GM19468 (cell line): ENCODE results near the gene UFSP1.
"Not testable (repeated sequence)": the region's sequence is repeated elsewhere in the genome, so short reads cannot be mapped to it uniquely, and the experiment has no call there.

Experiments
- ATAC-seq: cut with Tn5 transposase; IDR thresholded peaks from one replicate; pipeline ENCODE4 v1.9.1; 2021; ENCODE audit warnings: mild to moderate bottlenecking, moderate library complexity, moderate number of reproducible peaks; ENCODE audit not compliant: unreplicated experiment; ENCODE audit errors: extremely low read depth

Gene UFSP1

DNA sequence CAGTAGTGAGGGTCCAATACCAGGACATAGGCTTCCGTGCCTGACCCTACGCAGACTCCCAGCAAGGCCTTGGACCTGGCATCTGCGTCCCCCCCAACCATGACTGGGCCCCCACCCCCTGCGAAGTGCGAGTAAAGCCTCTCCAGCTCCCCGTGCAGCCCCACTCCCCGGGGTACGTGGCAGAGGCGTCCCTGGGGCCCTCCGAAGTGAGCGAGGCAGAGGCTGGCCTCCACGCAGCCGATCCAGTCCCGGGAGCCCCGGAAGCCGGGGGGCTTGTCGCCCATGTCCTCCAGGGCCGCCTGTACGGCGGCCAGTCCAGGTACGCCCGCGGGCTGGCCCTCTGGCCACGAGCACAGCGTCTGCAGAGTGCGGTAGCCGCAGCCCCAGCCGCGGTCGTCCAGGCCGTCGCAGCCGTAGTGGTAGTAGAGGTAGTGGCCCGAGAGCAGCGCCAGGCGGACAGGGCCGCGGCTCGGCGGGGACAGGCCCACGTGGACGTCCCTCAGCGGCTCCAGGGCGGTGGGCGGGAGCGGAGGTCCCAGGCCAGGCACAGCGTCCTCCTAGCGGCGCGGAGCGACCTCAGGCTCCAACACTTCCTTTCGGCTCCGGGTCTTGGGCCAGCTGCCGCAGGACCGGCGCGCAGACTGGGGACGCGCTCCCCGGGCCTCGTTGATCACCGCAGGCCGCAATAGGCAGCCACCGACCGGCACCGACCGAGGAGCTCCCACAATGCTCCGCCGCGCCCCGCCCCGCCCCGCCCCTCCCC is at the start of gene UFSP1:
Gene UFSP1, minus strand, starts transcription at position 728 of the 763 bp plus-strand sequence. Its CDS starts 444 bp downstream, at position 284.
- no peak for ATAC-seq

DNA sequence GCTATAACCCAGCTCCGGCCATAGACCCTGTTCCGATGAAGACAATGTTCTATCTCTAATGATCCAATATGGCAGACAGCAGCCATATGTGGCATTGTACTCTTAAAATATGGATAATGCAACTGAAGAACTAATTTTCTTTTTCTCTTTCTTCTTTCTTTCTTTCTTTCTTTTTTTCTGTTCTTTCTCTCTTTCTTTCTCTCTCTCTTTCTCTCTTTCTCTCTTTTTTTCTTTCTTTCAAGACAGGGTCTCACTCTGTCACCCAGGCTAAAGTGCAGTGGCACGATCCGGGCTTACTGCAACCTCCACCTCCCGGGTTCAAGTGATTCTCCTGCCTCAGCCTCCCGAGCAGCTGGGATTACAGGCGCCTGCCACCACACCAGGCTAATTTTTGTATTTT is 46.7 kb upstream of the UFSP1 start:
- ATAC-seq: not testable (repeated sequence)

- ATAC-seq: not testable (repeated sequence)
Observed at GRCh38 chr7:100935381-100935780, 45.9 kb upstream of the UFSP1 start.

- ATAC-seq: no peak
Observed at GRCh38 chr7:100933734-100934133, 44.2 kb upstream of the UFSP1 start.

DNA sequence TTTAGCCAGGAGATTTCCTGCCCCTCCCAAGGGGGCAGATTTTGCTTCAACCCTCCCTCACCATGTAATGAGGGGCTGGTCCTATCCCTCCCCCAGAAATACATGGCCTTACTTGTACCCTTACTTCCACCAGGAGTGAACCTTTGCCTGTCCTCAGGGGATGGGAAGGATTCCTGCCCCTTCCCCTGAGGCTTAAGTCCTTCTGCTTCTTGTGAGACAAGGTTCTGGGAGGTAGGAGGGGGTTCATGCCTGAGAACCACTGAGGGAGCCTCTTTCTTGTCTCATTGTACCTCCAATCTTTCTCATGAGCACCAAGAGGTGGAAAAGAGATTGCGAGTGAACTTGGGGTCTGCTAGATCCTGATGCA is 40.3 kb upstream of the UFSP1 start:
- no peak for ATAC-seq

GRCh38 chr7:100923616-100924015 is 34.1 kb upstream of the UFSP1 start:
- ATAC-seq: not testable (repeated sequence)

DNA sequence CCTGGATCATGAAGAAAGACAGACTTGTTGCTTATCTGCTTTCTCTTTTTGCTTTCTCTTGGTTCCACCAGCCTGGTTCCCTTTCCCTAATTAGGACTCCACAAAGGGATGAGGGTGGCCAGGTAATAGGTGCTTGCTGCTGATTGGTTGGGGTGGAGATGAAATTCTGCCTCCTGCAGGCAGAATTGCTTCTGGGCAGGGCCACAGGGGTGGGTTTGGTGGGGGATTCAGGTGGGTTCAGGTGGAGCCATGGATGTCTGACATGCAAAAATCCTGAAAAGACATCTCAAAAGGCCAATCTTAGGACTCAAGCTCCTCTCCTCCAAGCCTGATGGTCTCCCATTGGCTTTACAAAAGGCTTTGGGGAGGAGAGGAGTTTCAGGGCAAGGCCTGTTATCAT is 31.5 kb upstream of the UFSP1 start:
- no peak for ATAC-seq

GRCh38 chr7:100919779-100920437 is 30.4 kb upstream of the UFSP1 start:
- not testable (repeated sequence) for ATAC-seq

- ATAC-seq: not testable (repeated sequence)
Observed at GRCh38 chr7:100919335-100919734, 29.8 kb upstream of the UFSP1 start.

- no peak for ATAC-seq
Observed at GRCh38 chr7:100914879-100915447, 25.4 kb upstream of the UFSP1 start.

DNA sequence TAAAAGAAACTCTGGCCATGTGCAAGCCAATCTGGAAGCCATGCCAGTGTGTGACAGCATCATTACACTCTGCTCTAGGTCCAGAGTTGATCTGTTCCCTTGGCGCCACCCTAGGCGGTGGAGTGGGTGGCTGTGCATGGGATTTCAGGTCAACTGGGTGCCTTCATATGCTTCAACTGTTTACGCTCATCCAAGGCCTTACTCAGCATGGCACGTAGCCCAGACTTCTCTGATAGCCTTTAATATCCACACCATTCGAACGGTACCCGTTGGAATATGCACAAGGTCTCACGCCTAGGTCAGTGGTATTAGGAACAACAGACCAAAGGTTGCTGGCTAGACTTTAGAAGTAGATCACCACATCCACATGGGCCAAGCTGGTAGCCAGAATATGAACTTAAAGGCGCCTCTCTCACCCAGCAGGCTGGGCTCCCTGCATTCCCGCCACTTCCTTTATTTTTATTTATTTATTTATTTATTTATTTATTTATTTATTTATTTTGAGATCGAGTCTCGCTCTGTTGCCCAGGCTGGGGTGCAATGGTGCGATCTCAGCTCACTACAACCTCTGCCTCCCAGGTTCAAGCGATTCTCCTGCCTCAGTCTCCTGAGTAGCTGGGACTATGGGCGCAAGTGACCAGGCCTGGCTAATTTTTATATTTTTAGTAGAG is 24.8 kb upstream of the UFSP1 start:
- no peak for ATAC-seq

- ATAC-seq: no peak
Observed at GRCh38 chr7:100911484-100911883, 22.0 kb upstream of the UFSP1 start.

GRCh38 chr7:100910443-100910842 is 20.9 kb upstream of the UFSP1 start:
- not testable (repeated sequence) for ATAC-seq

GRCh38 chr7:100908512-100908911 is 19.0 kb upstream of the UFSP1 start:
- ATAC-seq: no peak

DNA sequence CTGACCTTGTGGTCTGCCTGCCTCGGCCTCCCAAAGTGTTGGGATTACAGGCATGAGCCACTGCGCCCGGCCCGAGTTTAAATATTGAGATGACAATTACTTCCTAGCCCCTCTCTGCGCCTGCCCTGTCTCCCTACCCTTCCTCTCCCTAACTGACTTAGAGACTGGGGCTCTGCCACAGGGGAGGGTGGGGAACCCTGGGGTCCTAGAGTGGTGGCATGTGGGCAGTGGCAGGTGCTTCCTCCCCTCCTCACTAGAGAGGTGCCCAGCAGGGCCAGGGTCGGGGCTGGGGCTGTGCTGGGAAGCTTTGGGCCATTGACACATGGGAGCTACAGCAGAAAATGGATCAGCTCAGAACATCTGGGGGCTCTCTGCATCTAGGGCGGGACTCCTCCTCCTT is 13.1 kb upstream of the UFSP1 start:
- no peak for ATAC-seq

GRCh38 chr7:100901921-100902332 is 12.4 kb upstream of the UFSP1 start:
- ATAC-seq: no peak

GRCh38 chr7:100900978-100901377 is 11.5 kb upstream of the UFSP1 start:
- ATAC-seq: no peak

GRCh38 chr7:100899432-100899831 is 9.9 kb upstream of the UFSP1 start:
- ATAC-seq: no peak

- no peak for ATAC-seq
Observed at GRCh38 chr7:100897772-100898454, 8.4 kb upstream of the UFSP1 start.
